Middle frontal gyrus (tissue), 1 donor: ENCODE results near the gene KNG1.
"Not testable (repeated sequence)": the region's sequence is repeated elsewhere in the genome, so short reads cannot be mapped to it uniquely, and the experiment has no call there.

ENCODE experiments used
- DNase-seq: peaks from one replicate; pipeline ENCODE4 v3.0.0-alpha.2; 2015; ENCODE audit warnings: low spot score; ENCODE audit errors: extremely low spot score

Gene KNG1

DNA sequence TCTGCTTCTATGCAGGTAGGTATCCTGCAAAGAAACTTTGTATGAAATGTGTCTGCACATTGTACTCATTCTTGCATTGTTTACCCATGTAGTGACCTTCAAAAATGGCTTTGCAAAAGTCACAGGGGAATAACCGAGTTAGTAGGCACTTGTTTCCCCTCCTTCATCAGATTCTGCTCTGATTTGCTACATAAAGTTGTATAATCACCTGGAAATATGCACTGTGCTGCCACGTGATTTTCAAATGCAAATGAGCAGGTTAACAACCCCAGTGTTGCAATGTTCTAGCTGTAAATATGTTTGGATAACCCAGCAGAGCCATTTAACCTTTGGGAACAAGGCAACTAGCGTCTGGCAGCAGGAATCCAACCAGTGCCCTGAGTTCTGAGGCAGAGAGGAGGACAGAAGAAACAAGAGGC lies at the start of gene KNG1:
TSS of gene KNG1 (plus strand) at position 321 of the 419 bp plus-strand sequence. CDS start 184 bp downstream, outside the sequence.
- DNase-seq, result no peak

GRCh38 chr3:186668426-186668825 lies 48.7 kb upstream of the KNG1 start:
- DNase-seq, result no peak

DNA sequence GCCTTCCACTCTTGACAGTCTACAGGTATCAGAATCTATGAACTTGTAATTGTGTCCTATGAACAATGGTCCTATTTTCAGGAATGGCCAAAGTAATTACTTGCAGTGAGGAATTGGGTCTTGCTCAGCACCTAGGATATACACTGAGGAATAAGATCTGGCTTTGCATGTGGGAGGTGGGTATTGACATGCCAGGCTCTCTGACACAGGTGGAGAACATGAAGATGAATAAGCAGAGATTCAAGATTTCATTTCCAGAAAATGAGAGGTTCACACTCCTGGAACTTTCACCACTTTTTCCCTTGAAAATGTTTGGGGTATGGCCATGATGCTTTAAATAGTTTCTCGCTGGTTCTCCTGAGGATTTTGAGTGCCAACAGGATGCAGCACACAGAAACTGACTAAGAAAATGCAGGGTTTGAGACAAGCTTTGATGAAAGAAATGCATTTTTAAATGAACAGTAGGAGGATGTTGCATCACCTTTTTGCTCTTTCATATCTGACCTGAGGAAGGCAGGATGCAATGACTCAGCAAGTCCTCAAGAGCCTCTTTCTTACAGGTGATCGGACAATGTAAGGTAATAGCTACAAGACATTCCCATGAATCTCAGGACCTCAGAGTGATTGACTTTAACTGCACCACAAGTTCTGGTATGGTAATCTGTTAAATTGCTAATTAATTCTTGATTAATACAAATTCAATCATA lies 47.6 kb upstream of the KNG1 start:
- DNase-seq, result no peak

GRCh38 chr3:186670155-186670554 lies 47.0 kb upstream of the KNG1 start:
- DNase-seq, result no peak

- DNase-seq, result no peak
Observed at GRCh38 chr3:186671051-186671450, 46.1 kb upstream of the KNG1 start.

DNA sequence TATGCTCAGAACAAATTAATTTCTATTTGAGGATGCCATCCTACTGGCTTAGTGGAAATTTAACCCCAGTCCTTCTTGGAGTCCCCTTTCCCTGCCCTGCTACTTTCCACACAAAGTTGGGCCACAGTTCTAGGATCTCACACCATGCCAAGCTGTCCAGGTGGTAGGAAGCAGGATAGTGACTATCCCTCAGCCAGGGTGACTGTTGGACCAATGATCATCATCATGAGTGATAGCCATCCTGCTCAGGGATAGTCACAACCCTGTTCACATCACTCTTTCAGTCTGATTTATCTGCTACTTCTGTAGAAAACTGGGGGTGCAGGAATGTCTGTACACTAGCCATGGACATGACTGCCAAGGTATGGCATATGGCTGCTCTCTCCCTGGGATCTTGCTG lies 38.6 kb upstream of the KNG1 start:
- DNase-seq, result no peak

GRCh38 chr3:186679151-186679550 lies 38.0 kb upstream of the KNG1 start:
- DNase-seq, result no peak

GRCh38 chr3:186680869-186681268 lies 36.3 kb upstream of the KNG1 start:
- no peak for DNase-seq

GRCh38 chr3:186682812-186683211 lies 34.3 kb upstream of the KNG1 start:
- DNase-seq, result no peak

- DNase-seq, result no peak
Observed at GRCh38 chr3:186683979-186684378, 33.2 kb upstream of the KNG1 start.

DNA sequence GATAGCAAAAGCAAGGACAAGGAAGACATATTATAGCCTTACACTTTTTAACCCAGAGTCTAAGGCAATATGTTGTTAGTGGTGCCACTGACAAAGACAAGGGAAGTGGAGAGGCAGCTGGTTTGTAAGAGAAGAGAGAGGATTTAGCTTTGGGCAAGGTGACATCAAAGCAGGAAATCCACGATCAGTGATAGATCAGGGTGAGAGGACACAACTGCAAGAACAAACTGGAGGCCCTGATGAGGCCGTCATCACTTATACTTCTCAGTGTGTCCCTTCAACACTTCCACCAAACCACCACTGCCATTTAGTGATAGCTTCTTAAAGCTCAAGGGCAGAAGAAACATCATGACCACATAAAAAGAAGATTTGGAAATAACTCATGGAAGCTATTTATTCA lies 30.7 kb upstream of the KNG1 start:
- DNase-seq, result not testable (repeated sequence)

GRCh38 chr3:186687120-186687651 lies 30.0 kb upstream of the KNG1 start:
- no peak for DNase-seq

DNA sequence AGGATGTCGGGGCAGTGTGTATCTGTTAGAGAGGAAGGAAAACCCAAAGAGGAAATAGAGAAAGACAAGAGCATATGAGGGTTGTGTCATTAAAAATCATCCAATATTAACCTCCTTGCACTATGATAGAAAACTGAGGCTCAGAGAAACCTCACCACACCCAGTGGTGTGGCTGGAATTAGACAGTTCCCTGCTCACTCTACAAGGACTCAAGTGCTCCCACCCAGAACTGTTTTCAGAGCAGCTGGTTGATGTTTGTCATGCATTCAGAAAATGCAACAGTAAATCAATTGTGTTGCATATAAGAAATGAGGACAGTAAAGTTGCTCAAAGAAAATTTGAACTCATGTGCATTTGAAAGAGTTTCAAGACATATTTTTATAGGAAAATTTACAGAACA lies 26.9 kb upstream of the KNG1 start:
- DNase-seq, result not testable (repeated sequence)

DNA sequence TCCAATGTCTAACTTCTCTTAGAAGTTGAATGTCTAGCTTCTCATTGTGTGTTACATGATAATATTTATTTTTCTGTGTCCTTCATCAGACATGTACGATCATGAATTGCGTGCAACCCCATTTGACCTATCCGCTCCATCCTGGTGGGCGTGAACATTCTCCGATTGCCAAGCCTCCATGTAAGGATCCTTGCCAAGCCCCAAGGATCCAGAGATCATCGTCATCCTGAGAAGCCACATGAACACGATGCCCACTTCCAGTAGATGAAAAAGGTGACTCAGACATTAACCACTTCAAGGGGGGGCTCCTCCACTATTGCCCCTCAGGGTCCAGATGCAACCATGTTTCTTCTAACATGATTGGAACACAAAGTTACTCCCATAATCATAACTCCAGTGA lies 25.5 kb upstream of the KNG1 start:
- DNase-seq, result no peak

- DNase-seq, result no peak
Observed at GRCh38 chr3:186693843-186694242, 23.3 kb upstream of the KNG1 start.

DNA sequence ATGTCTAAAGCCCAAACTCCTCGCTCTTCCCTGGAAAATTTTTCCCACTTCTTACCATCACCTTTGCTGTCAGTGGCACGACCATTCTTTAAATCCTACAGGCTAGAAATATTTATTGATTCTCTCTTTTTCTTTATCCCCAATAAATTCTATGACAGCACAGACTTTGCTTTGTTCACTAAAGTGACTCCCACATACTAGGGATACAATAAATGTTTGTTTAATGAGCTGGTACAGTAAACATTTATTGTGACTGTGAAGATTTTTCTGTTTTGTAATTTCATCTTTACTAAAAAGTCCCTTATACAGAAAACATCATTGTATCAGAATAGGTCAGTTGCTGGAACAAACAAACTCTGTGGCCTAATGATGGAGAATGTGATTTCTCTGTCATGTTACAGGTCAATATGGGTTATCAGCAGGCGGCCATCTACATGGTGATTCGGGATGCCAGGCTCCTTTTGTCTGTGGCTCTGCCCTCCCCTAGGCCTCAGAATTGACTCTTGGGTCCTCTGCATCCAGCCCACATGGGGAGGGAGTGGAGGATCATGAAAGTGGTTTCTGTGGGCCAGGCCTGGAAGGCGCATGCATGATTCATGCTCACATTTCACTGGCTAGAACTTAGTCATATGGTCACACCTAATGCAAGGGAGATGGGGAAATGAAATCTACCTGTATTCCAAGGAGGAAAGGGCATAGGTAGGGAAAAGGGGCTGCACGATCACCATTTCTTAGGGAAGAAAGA lies 22.7 kb upstream of the KNG1 start:
- DNase-seq, result no peak

DNA sequence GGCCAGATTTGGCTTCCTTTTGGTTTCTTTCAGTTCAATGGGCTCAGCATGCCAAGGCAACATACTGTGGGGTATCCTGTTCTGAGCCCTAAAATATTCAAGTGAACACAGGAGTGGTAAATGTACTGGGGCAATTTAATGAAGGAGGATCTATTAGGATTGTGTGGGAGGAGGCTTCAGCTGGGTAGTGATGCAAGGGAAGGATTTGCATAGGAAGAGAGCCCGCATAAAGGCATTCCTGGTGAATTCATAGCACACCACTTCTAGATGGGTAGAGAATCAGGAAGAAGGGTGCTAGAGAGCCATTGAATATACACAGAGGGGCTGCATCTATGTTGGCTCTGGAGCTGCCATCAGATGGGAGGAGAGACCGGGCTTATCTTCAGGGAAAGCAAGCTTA lies 20.6 kb upstream of the KNG1 start:
- no peak for DNase-seq

DNA sequence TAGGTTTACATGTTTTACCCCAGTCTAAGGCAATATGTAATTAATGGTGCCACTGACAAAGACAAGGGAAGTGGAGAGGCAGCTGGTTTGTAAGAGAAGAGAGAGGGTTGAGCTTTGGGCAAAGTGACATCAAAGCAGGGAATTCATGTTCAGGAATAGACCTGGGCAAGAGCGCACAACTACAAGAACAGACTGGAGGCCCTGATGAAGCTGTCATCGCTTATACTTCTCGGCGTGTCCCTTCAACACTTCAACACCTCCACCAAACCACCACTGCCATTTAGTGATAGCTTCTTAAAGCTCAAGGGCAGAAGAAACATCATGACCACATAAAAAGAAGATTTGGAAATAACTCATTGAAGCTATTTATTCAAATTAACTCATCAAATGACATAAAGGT lies 19.6 kb upstream of the KNG1 start:
- DNase-seq, result no peak

DNA sequence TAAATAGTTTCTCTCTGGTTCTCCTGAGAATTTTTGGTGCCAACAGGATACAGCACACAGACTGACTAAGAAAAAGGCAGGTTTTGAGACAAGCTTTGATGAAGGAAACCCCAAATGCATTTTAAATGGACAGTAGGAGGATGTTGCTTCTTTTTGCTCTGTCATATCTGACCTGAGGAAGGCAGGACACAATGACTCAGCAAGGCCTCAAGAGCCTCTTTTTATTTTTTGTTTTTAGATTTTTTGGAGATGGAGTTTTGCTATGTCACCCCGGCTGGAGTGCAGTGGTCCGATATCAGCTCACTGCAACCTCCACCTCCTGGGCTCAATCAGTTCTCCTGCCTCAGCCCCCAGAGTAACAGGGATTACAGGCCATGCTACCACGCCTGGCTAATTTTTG lies 16.9 kb upstream of the KNG1 start:
- no peak for DNase-seq

DNA sequence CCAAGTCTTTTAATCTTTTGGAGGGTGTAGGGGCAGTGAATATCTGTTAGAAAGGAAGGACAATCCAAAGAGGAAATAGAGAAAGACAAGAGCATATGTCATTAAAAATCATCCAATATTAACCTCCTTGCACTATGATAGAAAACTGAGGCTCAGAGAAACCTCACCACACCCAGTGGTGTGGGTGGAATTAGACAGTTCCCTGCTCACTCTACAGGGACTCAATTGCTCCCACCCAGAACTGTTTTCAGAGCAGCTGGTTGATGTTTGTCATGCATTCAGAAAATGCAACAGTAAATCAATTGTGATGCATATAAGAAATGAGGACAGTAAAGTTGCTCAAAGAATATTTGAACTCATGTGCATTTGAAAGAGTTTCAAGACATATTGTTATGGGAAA lies 14.7 kb upstream of the KNG1 start:
- not testable (repeated sequence) for DNase-seq

- DNase-seq, result no peak
Observed at GRCh38 chr3:186705882-186706780, 11.0 kb upstream of the KNG1 start.
